Tibial nerve (tissue), 4 donors: ENCODE data around the gene ZBTB16.

ENCODE experiments used
- CTCF ChIP-seq, 5 experiments: fragments of 200-600 bp in 3 of 5; fragments of 450-650 bp in 2 of 5; sonication (generic) in 3 of 5; IDR thresholded peaks; one replicate each; pipeline ENCODE4 v1.5.1; 2016 to 2019; ENCODE audit warnings: antibody characterized with exemption in 5 of 5, mild to moderate bottlenecking in 3 of 5, moderate library complexity in 2 of 5
- EP300 ChIP-seq, 2 donors: sonication (generic); formaldehyde crosslinking; IDR thresholded peaks; one replicate each; pipeline ENCODE4 v1.6.1; 2017; ENCODE audit warnings: antibody characterized with exemption in 2 of 2, mild to moderate bottlenecking in 1 of 2

DNA sequence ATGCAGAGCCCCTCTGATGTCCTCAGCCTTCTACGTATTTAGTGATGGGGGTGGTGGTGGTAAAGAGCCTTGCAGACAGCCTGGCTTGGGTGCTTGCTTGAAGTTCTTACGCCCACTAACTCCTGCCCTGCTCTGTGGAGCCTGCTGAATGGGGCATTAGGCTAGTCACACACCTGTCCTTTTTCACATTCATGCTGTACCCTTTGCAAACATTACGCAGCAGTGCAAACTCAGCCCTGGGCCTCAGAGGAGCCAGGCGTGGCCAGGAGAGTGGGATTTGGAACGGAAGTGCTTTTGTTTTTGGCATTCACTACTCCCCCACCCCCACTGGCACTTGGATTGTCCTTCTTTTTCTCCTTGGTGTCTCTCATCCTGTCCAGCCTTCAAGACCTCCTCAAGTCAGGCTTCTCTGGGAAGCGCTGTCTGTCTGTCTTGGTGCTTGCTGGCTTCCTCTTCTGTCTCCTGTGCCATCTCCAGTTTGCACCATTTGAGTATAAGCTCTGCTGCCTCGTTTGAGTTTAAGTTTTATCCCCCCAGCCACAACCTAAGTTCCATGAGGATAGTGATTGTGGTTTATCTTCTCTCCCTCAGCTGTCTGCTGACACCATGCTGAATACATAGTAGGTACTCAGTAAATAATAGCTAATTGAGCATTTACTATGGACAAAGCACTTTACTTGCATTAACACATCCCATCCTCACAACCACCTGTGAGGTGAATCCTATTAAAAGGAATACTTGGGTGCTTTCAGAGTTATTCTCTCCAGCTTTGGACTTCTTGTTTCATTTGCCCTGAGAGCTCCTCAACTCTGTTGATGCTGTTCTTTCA is 26.7 kb downstream of the ZBTB16 start:
- no peak for TF ChIP-seq CTCF (IDR thresholded peaks at IDR 0.05)
- TF ChIP-seq EP300 (IDR thresholded peaks at IDR 0.05) = peak in 1 of 2 donors; percentile 9
